Inflammatory macrophage (primary cell): ENCODE data around the gene COL4A5.
"Not testable (repeated sequence)": the region's sequence is repeated elsewhere in the genome, so short reads cannot be mapped to it uniquely, and the experiment has no call there.

Experiments used
- DNase-seq, 2 donors: peaks; one replicate each; pipeline ENCODE4 v3.0.0-alpha.2; 2020 to 2022

The COL4A5 gene

GRCh38 chrX:108456971-108457477, 17.4 kb downstream of the COL4A5 start:
- DNase-seq = no peak

GRCh38 chrX:108464604-108465003, 25.0 kb downstream of the COL4A5 start:
- no peak for DNase-seq

DNA sequence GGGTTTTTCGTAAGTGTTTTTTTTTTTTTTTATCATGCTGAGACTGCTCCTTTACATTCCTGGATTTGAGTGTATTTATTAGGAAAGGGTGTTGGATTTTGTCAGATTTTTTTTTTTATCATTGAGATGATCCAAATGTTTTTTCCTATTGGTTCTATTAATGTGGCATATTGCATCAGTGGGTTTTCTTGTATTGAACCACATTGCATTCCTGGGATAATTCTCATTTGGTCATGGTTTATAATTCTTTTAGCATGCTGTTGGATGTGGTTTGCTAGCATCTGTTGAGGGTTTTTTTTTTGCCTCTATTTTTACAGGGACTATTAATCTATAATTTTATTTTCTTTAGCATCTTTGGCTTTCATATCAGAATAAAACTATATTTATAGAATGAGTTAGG, 28.8 kb downstream of the COL4A5 start:
- DNase-seq = no peak

DNA sequence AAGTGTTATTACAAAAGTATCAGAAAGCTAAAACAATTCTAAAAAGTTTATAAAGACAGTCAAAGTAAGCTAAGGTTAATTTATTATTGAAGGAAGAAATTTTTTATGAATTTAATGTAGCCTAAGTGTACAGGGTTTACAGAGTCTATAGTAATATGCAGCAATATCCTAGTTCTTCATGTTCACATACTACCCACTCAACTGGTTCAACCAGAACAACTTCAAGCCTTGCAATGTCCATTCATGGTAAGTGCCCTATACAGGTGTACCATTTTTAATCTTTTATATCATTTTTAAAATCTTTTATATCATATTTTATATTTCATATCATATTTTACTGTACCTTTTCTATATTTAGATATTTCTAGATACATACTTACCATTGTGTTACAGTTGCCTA, 34.3 kb downstream of the COL4A5 start:
- no peak for DNase-seq

DNA sequence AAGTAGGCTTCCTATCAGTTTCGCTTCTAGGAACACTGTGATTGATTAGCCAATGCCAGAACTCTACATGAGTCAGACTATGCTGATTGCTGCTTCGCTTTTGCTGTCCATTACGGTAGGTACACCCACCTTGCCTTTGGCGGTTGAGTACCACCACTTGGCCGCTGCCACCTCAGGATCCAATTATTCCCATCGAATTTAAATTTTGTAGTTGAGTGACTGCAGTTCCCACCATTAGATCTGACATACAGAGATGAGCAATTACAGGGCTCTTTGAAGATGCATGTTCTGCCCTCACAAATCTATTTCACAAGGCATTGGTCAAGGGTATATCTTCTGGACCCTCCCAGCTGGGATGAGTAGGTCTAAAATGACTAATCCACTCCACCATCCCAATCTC, 41.9 kb downstream of the COL4A5 start:
- not testable (repeated sequence) for DNase-seq

DNA sequence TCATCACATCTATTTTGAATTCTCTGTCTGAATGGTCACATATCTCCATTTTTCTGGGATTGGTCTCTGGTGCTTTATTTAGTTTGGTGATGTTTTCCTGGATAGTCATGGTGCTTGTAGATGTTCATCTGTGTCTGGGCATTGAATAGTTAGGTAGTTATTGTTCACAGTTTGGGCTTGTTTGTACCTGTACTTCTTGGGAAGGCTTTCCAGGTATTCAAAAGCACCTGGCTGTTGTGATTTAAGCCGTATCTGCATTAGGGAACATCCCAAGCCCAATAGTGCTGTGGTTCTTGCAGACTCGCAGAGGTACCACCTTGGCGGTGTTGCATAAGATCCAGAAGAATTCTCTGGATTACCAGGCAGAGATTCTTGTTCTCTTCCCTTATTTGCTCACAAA, 44.6 kb downstream of the COL4A5 start:
- DNase-seq = no peak

DNA sequence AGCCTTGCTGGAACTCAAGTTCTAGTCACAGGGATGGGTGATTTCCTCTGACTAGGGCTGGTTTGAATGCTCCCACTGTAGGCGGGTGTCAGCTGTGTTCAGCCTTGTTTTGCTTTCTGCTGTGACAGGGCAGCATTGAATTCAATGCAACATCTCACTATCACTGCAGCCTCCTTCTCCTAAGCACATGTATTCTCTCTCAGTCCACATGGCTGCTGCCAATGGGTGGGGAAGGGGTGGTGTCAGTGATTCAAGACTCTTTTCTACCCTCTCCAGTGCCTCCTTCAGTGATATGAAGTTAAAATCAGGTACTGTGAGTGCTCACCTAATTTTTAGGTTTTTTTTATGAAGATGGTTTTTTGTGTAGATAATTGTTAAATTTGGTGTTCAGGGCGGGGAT, 46.3 kb downstream of the COL4A5 start:
- DNase-seq = no peak

DNA sequence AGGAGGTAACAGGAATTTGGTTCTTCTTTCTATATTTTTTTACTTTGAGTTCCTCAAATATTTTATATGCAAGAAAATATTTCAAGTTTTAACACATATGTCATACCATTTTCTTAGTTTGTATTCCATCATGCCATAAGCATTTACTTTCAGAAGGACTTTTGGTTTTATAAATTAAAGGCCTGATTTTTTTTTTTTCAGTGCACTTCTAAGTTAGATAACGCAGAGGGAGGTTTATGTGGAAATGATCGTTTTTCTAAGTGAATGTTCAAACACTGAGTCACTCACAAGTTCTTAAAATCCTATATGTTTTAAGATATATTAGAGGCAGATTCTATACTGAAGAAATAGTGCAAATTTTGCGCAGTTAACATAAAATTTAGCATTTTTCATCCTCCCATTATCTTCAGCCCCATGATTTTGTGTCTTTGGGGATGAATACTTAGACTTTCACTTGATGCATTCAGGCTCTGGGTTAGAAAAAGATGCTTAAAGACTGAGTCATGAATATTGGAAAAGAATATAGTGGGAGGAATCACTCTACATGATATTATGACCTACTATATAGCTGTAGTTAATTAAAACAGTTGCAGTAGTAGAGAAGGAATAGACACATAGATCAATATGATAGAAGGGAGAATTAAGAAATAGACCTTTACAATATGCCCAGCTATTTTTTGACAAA, 54.9 kb downstream of the COL4A5 start:
- DNase-seq = no peak

- no peak for DNase-seq
Measured at GRCh38 chrX:108511721-108512120, 72.1 kb downstream of the COL4A5 start.

DNA sequence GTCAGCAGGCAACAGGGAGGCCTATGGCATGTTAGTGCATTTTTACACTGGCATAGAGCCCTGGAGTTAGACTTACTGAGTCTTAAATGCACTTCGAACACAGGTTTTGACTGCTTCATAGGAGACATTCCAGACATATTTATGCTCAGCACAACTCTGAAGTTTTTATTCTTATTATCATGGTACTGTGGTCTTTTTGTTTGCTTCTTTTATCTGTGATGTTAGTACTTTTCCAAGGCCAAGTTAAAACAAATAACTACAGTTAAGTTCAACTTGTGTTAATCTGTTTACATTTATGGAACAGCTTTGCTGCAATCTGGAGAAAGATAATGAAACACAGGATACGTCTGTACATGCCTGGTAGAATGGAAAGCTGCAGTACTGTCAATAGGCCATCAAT, 76.5 kb downstream of the COL4A5 start:
- DNase-seq = no peak

DNA sequence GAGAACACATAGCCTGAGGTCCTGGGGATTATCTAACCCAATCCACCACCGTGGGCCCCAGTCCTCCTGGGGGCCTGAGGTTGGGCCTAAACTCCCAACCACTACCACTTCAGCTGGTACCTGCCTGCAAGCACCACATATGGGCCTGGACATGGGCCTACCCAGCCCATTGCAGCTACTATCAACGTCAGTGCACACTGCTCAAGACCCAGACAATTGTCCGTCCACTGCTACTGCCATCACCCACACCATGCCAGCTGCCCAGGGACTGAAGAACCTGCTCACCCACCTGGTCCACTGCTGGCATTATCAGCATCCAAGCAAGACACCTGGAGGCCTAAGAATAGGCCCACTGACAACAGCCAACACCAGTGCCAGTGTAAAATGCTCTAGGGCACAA, 88.1 kb downstream of the COL4A5 start:
- no peak for DNase-seq

GRCh38 chrX:108537005-108537404, 97.4 kb downstream of the COL4A5 start:
- DNase-seq = peak; percentile 2

DNA sequence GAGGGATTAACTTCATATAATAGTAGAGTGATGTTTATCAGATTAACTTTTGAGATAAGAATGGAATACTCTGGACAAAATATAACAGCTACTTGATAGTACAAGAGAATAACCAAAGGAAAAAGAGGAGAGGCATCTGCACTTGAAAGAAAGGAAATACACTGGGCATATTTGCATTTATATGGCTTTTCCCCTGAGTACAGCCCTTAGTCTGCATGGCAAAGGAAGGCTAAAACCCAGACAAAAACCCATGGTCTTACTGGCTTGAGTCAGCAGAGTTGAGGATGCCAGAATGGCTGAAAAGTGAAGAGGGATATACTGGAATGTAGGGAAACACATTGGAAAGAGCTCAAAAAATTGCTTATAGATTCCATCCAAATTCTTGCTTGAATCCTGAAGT, 101.6 kb downstream of the COL4A5 start:
- no peak for DNase-seq

DNA sequence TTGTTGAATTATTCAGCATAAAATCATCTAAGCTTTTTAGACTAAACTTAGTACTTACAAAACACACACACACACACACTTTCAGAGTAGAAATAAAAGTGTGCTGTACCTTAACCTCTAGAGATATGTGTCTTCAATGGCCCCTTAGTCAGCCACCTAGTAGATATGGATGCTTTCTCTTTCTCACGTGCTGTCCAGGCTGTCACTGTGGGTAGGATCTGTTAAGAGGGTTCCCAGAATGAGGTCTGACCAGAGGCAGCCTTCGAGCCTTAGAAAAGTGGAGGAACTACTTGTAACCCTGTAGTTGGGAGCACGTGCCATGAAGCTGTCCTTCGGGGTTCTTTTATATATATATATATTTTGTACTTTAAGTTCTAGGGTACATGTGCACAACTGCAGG, 117.9 kb downstream of the COL4A5 start:
- DNase-seq = no peak

GRCh38 chrX:108558217-108558616, 118.6 kb downstream of the COL4A5 start:
- DNase-seq = no peak

GRCh38 chrX:108573136-108573535, 133.5 kb downstream of the COL4A5 start:
- DNase-seq = no peak

GRCh38 chrX:108582151-108582550, 142.5 kb downstream of the COL4A5 start:
- DNase-seq = no peak

- DNase-seq = peak in 1 of 2 donors; percentile 6
Measured at GRCh38 chrX:108584617-108585211, 145.1 kb downstream of the COL4A5 start.

DNA sequence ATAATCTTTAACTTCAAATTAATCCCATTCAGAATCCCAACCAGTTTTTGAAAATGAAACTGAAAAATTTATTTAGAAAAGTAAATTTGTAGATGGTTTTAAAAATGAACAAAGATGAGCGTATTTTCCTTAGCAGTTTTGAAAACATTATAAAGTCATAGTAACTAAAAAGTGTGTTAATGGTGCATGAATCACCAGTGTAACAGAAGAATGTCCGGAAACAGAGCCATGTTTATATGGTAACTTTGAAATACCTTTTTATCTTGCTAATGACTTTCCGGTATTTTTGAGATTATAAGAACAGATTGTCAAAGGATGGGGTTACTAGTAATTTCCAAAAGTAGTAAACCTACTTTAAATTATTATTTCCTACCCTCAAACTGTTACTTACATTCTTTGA, 150.9 kb downstream of the COL4A5 start:
- DNase-seq = no peak

DNA sequence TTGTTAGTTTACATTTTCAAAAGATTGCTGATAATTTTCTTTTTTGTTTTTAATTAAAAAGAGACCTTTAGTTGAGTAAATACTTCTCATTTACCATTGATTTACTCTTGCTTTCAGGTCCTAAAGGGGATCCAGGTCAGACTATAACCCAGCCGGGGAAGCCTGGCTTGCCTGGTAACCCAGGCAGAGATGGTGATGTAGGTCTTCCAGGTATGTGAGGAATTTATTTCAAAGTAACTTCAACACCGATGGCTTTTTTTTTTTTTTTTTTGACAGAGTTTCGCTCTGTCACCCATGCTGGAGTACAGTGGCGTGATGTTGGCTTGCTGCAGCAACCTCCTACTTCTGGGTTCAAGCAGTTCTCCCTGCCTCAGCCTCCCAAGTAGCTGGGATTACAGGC, 161.6 kb downstream of the COL4A5 start:
- no peak for DNase-seq

DNA sequence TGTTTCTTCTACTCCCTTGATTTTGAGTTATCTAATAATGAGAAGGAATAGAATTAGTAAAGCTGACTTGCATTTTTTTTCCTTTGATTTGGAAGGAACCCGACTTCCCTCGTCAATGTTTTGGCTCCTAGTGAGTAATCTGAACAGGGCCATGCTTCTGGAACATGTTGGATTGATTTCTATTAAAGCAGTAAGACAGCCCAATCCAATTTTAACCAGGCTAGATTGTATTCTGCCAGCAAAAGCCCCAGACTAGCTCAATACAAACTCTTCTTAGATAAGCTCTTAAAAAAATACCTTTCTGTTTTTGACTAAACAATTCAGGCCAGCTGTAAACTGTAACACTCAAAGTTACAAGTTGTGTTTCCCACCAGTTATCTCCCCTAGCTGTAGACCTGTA, 170.5 kb downstream of the COL4A5 start:
- no peak for DNase-seq

GRCh38 chrX:108614616-108615015, 175.0 kb downstream of the COL4A5 start:
- DNase-seq = no peak

DNA sequence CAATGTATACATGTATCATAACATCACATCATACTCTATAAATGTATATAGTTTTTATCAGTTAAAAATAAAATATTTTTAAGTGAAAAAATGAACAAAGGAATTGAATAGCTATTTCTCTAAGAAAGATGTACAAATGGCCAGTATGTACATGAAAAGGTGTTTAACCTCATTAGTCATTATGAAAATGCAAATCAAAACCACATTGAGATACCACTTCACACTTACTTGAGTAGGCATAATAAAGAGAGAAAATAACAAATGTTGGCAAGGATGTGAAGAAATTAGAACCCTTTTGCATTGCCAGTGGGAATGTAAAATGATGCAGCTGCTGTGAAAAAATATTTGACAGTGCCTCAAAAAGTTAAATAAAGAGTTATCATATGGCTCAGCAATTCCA, 201.2 kb downstream of the COL4A5 start:
- no peak for DNase-seq

DNA sequence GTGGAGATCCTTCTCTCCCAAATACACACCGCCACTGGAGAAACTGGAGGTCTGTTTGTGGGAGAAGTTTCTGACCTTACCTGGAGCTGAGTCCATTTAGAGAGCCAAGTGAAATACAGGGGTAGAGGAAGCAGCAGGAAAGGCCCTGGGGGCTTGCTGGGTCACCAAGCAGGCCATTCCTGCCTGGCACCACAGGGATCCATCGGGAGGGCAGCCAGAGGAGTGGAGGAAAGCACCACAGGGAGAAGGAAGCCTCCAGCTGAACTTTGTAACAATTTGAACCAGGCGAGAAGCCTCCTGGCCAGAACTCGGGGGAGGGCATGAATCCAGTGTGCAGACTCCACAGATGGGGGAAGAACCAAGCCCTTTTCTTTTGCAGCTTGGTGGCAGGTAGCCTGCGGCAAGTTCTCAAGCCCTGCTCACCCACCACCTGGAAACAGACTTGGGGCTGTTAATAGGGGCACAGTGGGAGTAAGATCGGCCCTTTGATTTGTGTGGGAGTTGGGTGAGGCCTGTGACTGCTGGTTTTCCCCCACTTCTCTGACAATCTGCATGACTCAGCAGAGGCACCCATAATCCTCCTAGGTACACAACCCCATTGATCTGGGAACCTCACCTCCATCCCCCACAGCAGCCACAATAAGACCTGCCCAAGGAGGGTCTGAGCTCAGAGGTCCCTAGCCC, 202.1 kb downstream of the COL4A5 start:
- no peak for DNase-seq
